ENCODE measurements around the gene AS3MT.
"Not testable (repeated sequence)": the region's sequence is repeated elsewhere in the genome, so short reads cannot be mapped to it uniquely, and the experiment has no call there.

Gene AS3MT

DNA sequence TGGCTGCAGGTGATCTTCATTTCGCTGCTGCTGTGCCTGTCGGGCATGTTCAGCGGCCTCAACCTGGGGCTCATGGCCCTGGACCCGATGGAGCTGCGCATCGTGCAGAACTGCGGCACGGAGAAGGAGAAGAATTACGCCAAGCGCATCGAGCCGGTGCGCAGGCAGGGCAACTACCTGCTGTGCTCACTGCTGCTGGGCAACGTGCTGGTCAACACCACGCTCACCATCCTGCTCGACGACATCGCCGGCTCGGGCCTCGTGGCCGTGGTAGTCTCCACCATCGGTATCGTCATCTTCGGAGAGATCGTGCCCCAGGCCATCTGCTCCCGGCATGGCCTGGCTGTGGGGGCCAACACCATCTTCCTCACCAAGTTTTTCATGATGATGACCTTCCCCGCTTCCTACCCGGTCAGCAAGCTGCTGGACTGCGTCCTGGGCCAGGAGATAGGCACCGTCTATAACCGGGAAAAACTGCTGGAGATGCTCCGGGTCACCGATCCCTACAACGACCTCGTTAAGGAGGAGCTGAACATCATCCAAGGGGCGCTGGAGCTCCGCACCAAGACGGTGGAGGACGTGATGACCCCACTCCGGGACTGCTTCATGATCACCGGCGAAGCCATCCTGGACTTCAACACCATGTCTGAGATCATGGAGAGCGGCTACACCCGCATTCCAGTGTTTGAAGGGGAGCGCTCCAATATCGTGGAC, 50.1 kb downstream of the AS3MT start:
- no peak for DNase-seq (ENCODE audit: low read depth)

DNA sequence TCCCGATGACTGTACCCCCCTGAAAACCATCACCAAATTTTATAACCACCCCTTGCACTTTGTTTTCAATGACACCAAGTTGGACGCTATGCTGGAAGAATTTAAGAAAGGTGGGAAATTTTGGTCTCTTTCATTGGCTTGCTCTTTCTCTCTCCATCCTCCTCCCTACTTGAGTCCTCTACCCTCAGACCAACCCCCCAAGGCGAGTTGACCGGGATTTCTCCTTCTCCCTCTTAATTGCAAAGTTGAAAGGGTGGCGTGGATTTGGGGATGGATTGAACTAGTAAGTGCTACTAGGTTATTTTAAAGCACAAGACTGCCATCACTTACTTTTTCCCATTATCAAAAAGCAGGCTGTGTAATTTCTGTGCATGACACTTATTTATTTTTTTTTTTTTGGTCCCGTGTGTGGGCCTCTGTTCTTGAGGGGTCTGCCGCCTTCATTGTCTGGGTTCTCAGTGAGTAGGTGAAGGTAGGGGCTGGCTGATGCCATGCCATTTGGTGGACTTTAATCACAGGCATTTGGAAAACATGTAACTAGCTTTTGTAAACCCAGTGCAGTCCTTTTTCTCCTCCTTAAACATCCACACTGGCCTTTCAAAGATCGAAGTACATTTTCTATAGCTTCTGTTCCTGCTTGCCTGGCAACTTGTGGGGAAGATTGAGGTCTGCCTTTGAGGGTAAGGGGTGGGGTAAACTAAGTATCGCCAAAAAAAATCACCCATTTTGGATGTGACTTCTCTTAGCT, 50.9 kb downstream of the AS3MT start:
- no peak for DNase-seq (ENCODE audit: low read depth)

DNA sequence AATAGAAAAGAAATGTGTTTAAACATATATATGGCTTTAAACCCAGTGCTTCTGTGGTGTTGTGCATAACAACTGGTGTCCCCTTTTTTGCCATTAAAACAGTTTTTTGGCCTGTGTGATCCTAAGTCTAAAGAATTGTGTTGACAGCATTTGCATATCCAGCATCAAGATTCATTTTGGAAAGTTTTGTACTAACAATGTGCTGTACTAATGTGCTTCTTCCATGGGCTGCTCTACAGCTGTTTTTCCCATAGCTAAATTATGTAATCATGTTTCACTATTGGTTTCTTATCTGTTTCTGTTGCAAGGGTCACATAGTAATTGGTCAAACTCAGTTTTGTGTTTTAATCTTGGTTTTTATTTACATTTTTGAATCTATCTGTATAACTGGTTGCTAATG, 54.3 kb downstream of the AS3MT start:
- DNase-seq (ENCODE audit: low read depth): no peak

GRCh38 chr10:102926842-102927241, 57.6 kb downstream of the AS3MT start:
- DNase-seq (ENCODE audit: low read depth): no peak

GRCh38 chr10:102927311-102928010, 58.2 kb downstream of the AS3MT start:
- no peak for DNase-seq (ENCODE audit: low read depth)

GRCh38 chr10:102928442-102928841, 59.2 kb downstream of the AS3MT start:
- not testable (repeated sequence) for DNase-seq (ENCODE audit: low read depth)

DNA sequence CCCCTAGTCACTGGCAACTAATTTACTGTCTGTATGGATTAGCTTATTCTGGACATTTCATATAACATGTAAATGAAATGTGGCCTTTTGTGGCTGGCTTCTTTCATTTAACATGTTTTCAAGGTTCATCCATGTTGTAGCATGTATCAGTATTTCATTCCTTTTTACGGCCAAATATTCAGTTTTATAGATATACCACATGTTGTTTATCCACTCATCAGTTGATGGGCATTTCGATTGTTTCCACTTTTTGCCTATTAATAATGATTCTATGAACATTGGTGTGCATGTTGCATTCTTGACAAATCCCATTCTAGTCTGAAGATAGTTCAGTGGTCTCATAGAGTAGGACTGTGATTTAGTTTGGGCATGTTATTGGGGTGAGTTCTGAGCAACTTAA, 61.5 kb downstream of the AS3MT start:
- no peak for DNase-seq (ENCODE audit: low read depth)

GRCh38 chr10:102931643-102932042, 62.4 kb downstream of the AS3MT start:
- DNase-seq (ENCODE audit: low read depth): no peak

DNA sequence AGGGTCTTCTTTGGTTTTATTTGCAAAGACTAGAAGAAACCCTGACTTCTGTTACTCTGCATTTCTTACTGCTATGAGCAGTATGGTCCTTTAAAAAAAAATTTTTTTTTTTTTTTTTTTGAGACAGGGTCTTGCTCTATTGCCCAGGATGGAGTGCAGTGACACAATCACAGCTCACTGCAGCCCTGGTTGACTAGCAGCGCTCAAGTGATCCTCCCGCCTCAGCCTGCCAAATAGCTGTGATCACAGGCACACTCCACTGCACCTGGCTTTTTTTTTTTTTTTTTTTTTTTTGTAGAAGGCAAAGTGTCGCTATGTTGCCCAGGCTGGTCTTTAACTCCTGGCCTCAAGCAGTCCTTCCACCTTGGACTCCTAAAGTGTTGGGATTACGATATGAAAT, 66.2 kb downstream of the AS3MT start:
- DNase-seq (ENCODE audit: low read depth): no peak

DNA sequence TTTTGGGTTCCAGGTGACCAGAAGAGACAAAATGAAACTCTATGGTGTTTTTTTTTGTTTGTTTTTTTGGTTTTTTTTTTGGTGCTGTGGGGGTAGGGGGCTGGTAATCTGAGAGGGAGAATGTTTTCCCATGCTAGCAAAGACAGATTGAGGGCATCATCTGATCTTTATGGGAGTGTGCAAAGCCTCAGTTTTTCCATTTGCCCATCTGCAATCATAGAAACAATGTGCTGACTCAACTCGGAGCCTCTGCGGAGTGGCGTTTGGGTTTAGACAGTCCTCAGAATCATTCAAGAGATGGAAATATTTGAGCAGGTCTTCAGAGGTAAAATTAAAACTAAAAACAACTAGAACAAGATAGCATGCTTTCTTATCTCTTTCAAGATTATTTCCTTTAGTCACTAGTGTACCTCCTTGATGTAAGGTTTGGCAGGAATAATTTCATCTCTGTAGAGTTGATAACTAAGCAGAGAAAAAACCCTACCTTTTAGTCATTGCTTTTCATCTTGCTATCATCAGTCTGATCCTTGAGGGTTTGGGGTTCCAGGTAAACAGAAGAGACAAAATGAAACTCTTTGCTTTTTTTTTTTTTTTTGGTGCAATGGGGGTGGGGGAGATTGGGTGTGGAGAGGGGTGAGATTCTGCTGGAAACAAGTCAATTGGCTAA, 66.8 kb downstream of the AS3MT start:
- DNase-seq (ENCODE audit: low read depth): no peak

DNA sequence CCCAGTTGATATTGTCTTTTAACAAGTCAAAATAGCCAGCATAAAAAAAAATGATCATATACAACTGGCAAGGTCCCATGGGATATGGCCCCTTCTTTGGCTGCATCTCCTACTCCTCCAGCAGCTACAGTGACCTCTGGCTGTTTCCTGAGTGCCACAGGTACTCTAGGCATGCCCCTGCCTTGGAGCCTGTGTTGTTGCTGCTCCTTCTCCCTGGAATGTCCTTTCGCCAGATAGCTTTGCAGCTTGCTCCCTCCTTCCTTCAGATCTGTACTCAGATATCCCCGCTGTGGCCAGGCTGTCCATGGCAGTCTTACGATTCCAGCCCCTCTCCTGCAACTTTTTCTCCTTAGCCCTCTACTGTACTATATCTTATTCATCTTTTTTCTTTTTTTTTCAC, 72.1 kb downstream of the AS3MT start:
- DNase-seq (ENCODE audit: low read depth): no peak

DNA sequence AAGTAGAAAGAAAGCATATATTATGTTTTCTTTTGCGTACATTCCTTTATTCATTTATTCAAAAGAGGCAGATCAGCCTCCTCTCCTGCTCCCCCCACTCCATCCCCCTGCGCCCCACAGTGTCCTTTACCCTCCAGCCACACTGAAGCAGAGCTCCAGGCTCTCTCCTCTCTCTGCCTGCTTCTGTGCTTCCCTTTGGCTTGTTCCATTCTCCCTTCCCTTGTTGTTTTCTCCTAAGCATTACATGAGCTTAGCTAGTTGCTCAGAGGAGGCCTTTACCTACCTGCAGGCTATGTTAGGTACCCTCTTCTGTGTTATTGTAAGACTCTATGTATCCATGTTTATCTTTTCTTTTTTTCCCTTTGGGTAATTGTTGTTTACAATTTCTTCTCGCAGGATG, 76.2 kb downstream of the AS3MT start:
- no peak for DNase-seq (ENCODE audit: low read depth)

- no peak for DNase-seq (ENCODE audit: low read depth)
Observed at GRCh38 chr10:102945962-102946361, 76.7 kb downstream of the AS3MT start.

DNA sequence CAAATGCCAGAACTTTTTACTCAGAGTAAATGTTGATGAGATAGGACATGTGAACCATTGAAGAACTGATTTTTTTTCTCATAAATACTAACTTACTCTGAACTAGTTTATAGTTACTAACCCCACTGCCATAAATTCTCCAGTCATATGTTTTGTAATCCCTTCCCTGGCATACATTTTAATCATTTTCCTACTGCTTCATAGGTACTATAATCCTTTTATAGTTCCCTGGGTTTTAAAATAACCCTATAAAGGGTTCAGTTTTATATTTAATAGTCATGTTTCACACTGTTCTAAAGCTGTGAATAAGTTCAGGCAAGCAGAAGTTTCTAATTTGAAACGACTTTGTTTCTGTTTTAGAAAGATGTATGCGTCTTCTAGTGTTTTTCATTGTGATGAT, 77.7 kb downstream of the AS3MT start:
- DNase-seq (ENCODE audit: low read depth): no peak

DNA sequence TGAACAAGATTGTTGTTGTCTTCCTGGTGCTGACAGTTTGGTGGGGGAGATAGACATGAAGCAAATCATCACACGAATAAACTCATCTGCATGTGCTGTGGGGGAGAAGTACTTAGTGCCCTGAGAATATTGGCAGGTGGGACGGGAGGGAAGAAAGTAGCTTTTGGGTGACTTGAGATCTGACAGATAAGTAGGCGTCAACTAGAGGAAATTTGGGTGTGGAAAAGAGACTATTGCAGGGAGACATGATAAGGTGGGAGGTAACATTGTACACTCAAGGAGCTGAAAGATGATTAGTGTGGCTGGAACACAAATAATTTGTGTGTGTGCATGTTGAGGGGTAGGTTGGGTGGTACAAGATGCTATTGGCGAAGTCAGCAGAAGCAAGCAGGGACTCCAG, 78.9 kb downstream of the AS3MT start:
- no peak for DNase-seq (ENCODE audit: low read depth)

- DNase-seq (ENCODE audit: low read depth): no peak
Observed at GRCh38 chr10:102948786-102949185, 79.5 kb downstream of the AS3MT start.

GRCh38 chr10:102949916-102950315, 80.6 kb downstream of the AS3MT start:
- DNase-seq (ENCODE audit: low read depth): no peak

DNA sequence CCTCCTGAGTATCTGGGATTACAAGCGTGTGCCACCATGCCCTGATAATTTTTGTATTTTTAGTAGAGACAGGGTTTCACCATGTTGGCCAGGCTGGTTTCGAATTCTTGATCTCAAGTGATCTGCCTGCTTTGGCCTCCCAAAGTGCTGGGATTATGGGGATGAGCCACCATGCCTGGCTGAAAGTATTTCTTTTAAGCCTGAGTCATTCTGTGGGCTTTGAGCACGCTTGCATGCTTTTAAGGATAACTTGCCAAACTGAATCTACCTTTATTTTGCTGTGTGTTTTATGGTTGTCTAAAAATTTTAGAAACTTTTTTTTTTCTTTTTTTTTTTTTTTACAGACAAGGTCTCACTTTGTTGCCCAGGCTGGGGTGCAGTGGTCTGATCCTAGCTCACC, 82.0 kb downstream of the AS3MT start:
- no peak for DNase-seq (ENCODE audit: low read depth)
